Activated CD4-positive, CD25-positive, alpha-beta regulatory T cell treated with anti-CD3 and anti-CD28 coated beads, Interleukin-2, amount 50 U/mL, for 72 hours (primary cell): ENCODE results near the gene WDR45B.

Source experiments
- DNase-seq: peaks from one replicate; pipeline ENCODE4 v3.0.0; 2021

WDR45B gene

GRCh38 chr17:82648165-82648668 is at the start of gene WDR45B:
TSS of gene WDR45B (minus strand) at chr17:82648444. CDS start at chr17:82648340, 104 bp downstream.
- peak; percentile 88 for DNase-seq

DNA sequence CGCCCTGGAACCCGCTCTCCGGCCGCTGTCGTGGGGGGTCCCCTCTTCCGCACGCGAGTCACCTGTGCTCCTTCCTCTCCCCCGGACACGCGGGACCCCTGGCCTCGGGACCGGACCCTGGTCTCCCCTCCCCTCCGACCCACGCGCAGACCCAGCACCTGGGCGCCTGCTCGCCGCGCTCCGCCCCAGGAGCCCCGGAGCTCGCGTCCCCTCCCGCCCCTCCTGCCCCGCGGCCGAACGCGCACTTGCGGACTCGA is 49.5 kb upstream of the WDR45B start:
- peak; percentile 37 for DNase-seq

- no peak for DNase-seq
Observed at GRCh38 chr17:82696916-82697807, 48.9 kb upstream of the WDR45B start.

DNA sequence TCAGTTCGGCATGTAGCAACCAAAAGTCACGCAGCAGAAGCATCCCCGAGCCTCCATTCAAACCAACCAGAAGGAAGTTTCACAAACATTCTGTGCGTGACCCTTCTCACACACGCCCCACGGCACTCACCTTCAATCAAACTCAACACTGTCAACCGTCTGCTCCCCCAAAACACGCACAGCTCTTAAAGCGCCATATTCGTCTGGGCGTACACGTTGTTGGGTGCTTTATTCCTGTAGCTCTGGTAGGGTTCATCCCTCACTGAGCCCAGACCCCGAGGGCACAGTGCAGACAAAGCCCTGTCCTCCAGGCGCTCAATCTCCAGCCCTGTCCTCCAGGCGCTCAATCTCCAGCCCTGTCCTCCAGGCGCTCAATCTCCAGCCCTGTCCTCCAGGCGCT is 48.0 kb upstream of the WDR45B start:
- no peak for DNase-seq

GRCh38 chr17:82694647-82695046 is 46.4 kb upstream of the WDR45B start:
- no peak for DNase-seq

DNA sequence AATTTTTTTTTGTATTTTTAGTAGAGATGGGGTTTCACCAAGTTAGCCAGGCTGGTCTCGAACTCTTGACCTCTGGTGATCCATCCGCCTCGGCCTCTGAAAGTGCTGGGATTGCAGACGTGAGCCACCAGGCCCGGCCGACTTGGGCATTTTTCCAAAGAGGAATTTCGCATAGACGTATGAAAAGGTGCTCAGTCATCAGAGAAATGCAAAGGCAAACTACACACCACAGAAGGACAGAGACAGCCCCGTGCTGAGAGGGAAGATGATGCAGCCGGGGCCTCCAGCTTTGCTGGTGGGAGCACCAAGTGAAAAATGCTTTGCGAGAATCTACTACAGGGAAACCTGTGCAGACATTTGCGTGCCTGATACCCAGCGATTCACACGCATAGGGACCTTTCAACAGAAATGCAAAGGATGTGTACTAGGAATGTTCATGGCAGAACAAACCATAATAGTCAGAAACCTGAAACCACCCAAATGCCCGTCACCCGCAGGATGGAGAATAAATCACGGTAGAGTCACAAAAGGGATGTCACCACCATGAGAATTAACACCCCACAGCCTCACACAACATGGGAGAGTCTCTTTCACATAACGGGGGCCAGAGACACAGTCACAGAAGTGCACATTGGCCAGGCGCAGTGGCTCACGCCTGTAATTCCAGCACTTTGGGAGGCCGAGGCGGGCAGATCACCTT is 45.1 kb upstream of the WDR45B start:
- no peak for DNase-seq

- DNase-seq = no peak
Observed at GRCh38 chr17:82692268-82692667, 44.0 kb upstream of the WDR45B start.

GRCh38 chr17:82691714-82692113 is 43.5 kb upstream of the WDR45B start:
- no peak for DNase-seq

GRCh38 chr17:82690786-82691489 is 42.7 kb upstream of the WDR45B start:
- DNase-seq = no peak

GRCh38 chr17:82689077-82689476 is 40.8 kb upstream of the WDR45B start:
- DNase-seq = no peak

GRCh38 chr17:82687871-82688270 is 39.6 kb upstream of the WDR45B start:
- DNase-seq = no peak

GRCh38 chr17:82687375-82687861 is 39.2 kb upstream of the WDR45B start:
- DNase-seq = no peak

- no peak for DNase-seq
Observed at GRCh38 chr17:82686366-82687324, 38.4 kb upstream of the WDR45B start.

DNA sequence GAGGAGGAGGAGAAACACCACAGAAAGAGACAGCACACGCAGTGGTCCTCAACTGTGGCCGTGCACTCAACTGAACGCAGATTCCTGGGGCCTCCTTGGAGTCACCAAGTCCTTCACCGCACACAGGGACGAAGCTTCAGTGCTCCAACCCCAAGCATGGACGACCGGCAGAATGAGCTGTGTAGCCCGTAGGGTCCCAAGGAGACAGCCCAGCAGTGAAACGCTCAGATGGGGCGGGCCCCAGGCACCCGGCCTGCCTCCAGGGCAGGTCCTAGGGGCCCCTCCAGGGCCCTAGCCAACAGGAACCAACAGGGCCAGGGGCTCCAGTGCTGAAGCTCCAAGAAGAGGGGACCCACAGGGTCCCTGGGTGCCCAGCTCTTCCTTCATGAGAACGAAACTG is 37.0 kb upstream of the WDR45B start:
- DNase-seq = no peak

DNA sequence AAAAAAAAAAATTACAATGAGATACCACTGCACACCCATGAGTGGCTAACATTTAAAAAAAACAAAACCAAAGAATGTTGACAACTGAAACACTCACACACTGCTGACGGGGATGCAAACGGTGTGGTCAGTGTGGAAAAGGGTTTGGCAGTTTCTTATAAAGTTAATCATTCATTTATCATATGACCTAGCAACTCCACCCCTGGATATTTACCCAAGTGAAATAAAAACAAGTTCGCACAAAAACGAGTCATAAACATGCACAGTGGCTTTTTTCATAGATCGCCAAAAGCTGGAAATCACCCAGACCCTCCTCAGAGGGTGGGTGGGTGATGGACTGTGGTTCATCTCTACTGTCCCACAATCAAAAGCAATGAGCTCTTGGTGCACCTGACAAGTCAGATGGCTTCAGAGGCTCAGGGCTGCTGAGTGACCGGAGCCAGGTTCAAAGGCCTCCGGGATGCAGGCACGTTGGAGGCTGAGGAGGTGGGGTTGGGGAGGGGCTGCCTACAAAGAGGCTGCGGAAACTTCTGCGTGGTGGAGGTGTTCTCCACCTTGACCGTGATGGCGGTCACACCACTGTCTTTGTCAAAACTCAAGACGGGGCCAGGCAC is 36.1 kb upstream of the WDR45B start:
- no peak for DNase-seq

DNA sequence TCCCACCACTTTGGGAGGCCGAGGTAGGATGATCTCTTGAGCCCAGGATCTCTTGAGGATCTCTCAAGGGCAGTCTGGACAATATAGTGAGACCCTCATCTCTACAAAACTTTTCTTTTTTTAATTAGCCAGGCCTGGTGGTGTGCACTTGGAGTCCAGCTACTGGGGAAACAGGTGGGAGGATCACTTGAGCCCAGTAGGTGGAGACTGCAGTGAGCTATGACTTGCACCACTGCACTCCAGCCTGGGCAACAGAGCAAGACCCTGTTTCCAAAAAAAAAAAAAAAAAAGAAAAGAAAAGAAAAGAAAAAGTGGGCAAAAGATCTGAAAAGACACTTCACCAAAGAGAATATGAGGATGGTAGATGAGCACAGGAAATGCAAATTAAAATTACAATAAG is 35.3 kb upstream of the WDR45B start:
- DNase-seq = no peak

DNA sequence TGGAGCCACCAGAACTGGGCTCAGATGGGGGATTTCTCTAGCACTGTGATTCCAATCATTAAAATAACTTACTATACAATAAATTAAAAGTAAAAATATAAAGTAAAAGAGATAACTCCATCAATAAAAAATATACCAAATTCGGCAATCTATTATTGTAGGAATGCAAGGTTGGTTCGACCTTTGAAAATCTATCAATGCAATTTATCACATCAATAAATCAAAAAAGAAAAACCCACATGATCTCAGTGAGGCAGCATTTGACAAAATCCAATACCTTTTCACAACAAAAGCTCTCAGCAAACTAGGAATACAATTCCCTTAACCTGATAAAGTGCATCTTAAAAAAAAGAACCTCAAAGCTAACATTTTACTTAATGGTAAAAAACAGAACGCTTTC is 33.3 kb upstream of the WDR45B start:
- no peak for DNase-seq

DNA sequence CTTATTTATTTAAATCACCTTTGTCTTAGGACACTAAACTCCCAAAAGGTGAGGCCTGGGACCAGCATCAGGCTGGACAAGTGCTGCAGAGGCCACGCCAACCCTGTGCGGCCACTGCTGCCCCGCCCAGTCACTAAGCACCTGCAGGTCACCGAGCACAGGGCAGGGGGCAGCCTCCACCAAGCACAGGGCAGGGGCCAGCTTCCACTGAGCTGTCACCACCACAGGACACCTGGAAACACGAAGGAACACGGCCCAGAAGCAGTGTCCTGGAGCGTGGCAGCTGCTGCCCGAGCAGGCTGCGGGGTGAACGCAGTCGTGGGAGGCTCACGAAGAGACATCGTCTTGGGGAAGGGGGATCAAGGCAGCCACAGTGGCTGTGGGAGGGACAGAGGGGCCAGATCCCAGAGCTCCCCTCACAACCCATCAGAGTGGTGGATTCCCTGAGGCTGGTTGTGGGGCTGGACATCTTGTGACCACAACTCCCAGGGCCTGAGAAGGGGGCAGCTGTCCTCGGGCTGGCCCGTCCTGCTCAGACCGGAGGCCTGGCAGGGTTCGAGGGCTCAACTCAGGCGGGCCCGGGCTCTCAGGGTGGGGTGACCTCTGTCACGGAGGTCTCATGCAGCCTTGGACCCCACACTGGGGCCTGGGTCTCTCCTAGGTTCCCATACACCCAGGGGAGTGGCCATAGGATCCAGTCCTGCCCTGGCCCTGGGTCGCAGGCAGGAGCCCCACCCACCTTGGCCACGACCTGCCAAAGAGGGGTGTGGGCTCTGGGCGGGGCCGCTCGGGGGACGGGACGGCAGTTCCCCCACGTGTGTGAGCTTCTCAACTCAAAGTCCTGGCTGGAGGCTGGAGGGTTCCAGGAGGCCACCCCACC is 31.6 kb upstream of the WDR45B start:
- no peak for DNase-seq

DNA sequence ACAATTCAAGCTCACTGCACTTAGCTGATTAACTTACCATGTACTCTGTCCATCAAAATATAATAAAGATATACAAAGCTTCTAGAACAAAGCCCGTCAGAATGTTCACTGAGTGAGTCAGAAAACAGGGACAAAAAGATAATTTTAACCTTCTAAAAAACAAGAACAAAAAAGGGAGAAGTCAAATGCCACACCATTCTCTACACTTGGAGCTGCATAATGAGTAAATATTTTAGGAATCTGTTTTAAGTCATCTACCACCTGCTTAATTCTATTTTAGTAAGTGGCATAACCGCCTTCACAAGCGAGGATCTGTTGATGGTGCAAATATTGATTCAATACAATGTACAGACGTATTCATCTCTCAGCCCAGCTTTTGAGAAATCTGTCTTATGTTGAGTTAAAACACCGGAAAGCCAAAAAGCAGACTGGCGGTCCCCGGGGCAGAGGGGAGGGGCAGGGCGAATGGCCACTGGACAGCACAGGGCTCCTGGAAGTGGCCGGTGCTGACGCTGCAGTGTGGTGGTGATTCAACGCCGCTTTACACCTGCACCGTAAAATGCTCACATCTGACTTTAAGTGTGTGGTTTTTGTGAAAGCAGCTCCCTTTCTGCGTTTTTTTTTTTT is 30.1 kb upstream of the WDR45B start:
- no peak for DNase-seq

- no peak for DNase-seq
Observed at GRCh38 chr17:82677353-82677925, 29.2 kb upstream of the WDR45B start.
